Adrenal gland (tissue), 5 donors: Measurements from ENCODE around the gene FERD3L.

Source experiments
- CTCF ChIP-seq, 6 experiments: fragments of 450-650 bp in 4 of 6; fragments of 200-600 bp in 2 of 6; sonication (generic) in 1 of 6; IDR thresholded peaks; 1 replicate in 5 of 6; 2 replicates in 1 of 6; pipeline versions ENCODE4 v1.5.1 to v1.8.0; 2016 to 2021; ENCODE audit warnings: antibody characterized with exemption in 6 of 6, mild to moderate bottlenecking in 2 of 6, moderate library complexity in 1 of 6
- POLR2A ChIP-seq, 2 donors: fragments of 450-650 bp; IDR thresholded peaks; one replicate each; pipeline ENCODE4 v1.6.1; 2017; ENCODE audit warnings: antibody characterized with exemption in 2 of 2, mild to moderate bottlenecking in 2 of 2, moderate library complexity in 1 of 2
- donor health status: DM: no; HTN: no; CAD: no.

- TF ChIP-seq CTCF (IDR thresholded peaks at IDR 0.05): no peak
- no peak for TF ChIP-seq POLR2A (IDR thresholded peaks at IDR 0.05)
These were observed 27.2 kb downstream of the FERD3L start for GRCh38 chr7:19117870-19118608.
